H9 (cell line): Measurements from ENCODE around the gene RARB. TPM values are rescaled to one million over a fixed set of nuclear protein-coding genes. Genes with fewer than 3 reads are reported as not detected.

Experiments used
- DNase-seq: peaks from one replicate; pipeline ENCODE4 v3.0.0-alpha.2; 2017
- H2AFZ ChIP-seq: one replicate; pipeline ENCODE4 v1.6.1; 2013; ENCODE audit warnings: mild to moderate bottlenecking, low read length, control low read depth, moderate library complexity
- H2AK5ac ChIP-seq: 2 replicates; pipeline ENCODE4 v1.6.1; 2013; ENCODE audit warnings: low read length, control low read depth, mixed read lengths; ENCODE audit not compliant: insufficient read length
- H2BK120ac ChIP-seq: one replicate; pipeline ENCODE4 v1.6.1; 2013; ENCODE audit warnings: low read depth, mild to moderate bottlenecking, low read length, control low read depth, inconsistent platforms; ENCODE audit not compliant: poor library complexity, severe bottlenecking
- H2BK12ac ChIP-seq: 2 replicates; pipeline ENCODE4 v1.6.1; 2013; ENCODE audit warnings: low read length, control low read depth, mixed read lengths, low read depth; ENCODE audit not compliant: insufficient read length
- H2BK15ac ChIP-seq: 2 replicates; pipeline ENCODE4 v1.6.1; 2013; ENCODE audit warnings: low read depth, low read length, control low read depth
- H2BK20ac ChIP-seq: one replicate; pipeline ENCODE4 v1.6.1; 2013; ENCODE audit warnings: low read depth, mild to moderate bottlenecking, low read length, control low read depth, inconsistent platforms; ENCODE audit not compliant: poor library complexity, severe bottlenecking
- H2BK5ac ChIP-seq: 2 replicates; pipeline ENCODE4 v1.6.1; 2013; ENCODE audit warnings: low read length, control low read depth, mixed read lengths; ENCODE audit not compliant: insufficient read length
- H3K14ac ChIP-seq: 2 replicates; pipeline ENCODE4 v1.6.1; 2013; ENCODE audit warnings: low read length, control low read depth; ENCODE audit not compliant: insufficient read depth
- H3K18ac ChIP-seq: 2 replicates; pipeline ENCODE4 v1.6.1; 2013; ENCODE audit warnings: low read depth, mild to moderate bottlenecking, mixed read lengths, low read length, control low read depth; ENCODE audit not compliant: insufficient read length
- H3K23ac ChIP-seq: 2 replicates; pipeline ENCODE4 v1.6.1; 2013; ENCODE audit warnings: low read length, control low read depth, mixed read lengths, low read depth; ENCODE audit not compliant: insufficient read length
- H3K23me2 ChIP-seq: 2 replicates; pipeline ENCODE4 v1.6.1; 2013; ENCODE audit warnings: low read depth, mild to moderate bottlenecking, mixed read lengths, low read length, control low read depth; ENCODE audit not compliant: insufficient read length, poor library complexity, severe bottlenecking
- H3K27ac ChIP-seq: 2 replicates; pipeline ENCODE4 v1.5.1; 2013; ENCODE audit warnings: low read length, control low read depth, mixed read lengths, low read depth; ENCODE audit not compliant: insufficient read length
- H3K27me3 ChIP-seq: 2 replicates; pipeline ENCODE4 v1.6.1; 2013; ENCODE audit warnings: low read length, control low read depth, inconsistent platforms; ENCODE audit not compliant: insufficient read depth
- H3K4ac ChIP-seq: 2 replicates; pipeline ENCODE4 v1.6.1; 2013; ENCODE audit warnings: low read depth, mild to moderate bottlenecking, control low read depth, inconsistent platforms, low read length, moderate library complexity
- H3K4me1 ChIP-seq: 2 replicates; pipeline ENCODE4 v1.6.1; 2013; ENCODE audit warnings: low read length, control low read depth, inconsistent platforms; ENCODE audit not compliant: insufficient read depth
- H3K4me2 ChIP-seq: 2 replicates; pipeline ENCODE4 v1.6.1; 2013; ENCODE audit warnings: low read length, control low read depth, mixed read lengths; ENCODE audit not compliant: insufficient read length, insufficient read depth
- H3K56ac ChIP-seq: 2 replicates; pipeline ENCODE4 v1.6.1; 2013; ENCODE audit warnings: low read depth, mild to moderate bottlenecking, mixed read lengths, low read length, control low read depth; ENCODE audit not compliant: insufficient read length
- H3K79me1 ChIP-seq: 2 replicates; pipeline ENCODE4 v1.6.1; 2013; ENCODE audit warnings: low read depth, mild to moderate bottlenecking, moderate library complexity, low read length, control low read depth, inconsistent platforms; ENCODE audit not compliant: insufficient read depth, poor library complexity, severe bottlenecking
- H3K79me2 ChIP-seq: 2 replicates; pipeline ENCODE4 v1.6.1; 2013; ENCODE audit warnings: low read length, control low read depth, inconsistent platforms; ENCODE audit not compliant: insufficient read depth
- H3K9ac ChIP-seq: 2 replicates; pipeline ENCODE4 v1.6.1; 2013; ENCODE audit warnings: low read length, control low read depth, mixed read lengths; ENCODE audit not compliant: insufficient read length; ENCODE audit errors: extremely low read depth
- H3K9me3 ChIP-seq: one replicate; pipeline ENCODE4 v1.6.1; 2013; ENCODE audit warnings: low read depth, low read length, inconsistent platforms; ENCODE audit not compliant: control insufficient read depth
- H3T11ph ChIP-seq: one replicate; pipeline ENCODE4 v1.6.1; 2013; ENCODE audit warnings: mild to moderate bottlenecking, low read length, control low read depth, inconsistent platforms
- H4K20me1 ChIP-seq: one replicate; pipeline ENCODE4 v1.6.1; 2013; ENCODE audit not compliant: control insufficient read depth, insufficient read length, insufficient read depth
- H4K5ac ChIP-seq: 2 replicates; pipeline ENCODE4 v1.6.1; 2013; ENCODE audit warnings: low read depth, mild to moderate bottlenecking, mixed read lengths, low read length, control low read depth; ENCODE audit not compliant: insufficient read length
- H4K8ac ChIP-seq: replicated peaks from 2 replicates; pipeline ENCODE4 v1.6.1; 2013; ENCODE audit warnings: low read length, control low read depth, mixed read lengths, low read depth; ENCODE audit not compliant: insufficient read length
- H4K91ac ChIP-seq: 2 replicates; pipeline ENCODE4 v1.6.1; 2013; ENCODE audit warnings: low read depth, mild to moderate bottlenecking, moderate library complexity, mixed read lengths, low read length, control low read depth; ENCODE audit not compliant: insufficient read length
- H3K27ac Mint-ChIP-seq, 3 experiments: 2 replicates in 2 of 3; 3 replicates in 1 of 3; pipeline ENCODE4 v1.8.0; 2020 to 2021; ENCODE audit warnings: mixed read lengths in 3 of 3, mild to moderate bottlenecking in 1 of 3, moderate library complexity in 1 of 3
- H3K27me3 Mint-ChIP-seq: 2 replicates; pipeline ENCODE4 v1.8.0; 2021; ENCODE audit warnings: low read depth, mild to moderate bottlenecking, moderate library complexity, mixed read lengths
- H3K36me3 Mint-ChIP-seq, 3 experiments: 2 replicates in 2 of 3; 3 replicates in 1 of 3; pipeline ENCODE4 v1.8.0; 2020 to 2021; ENCODE audit warnings: low read depth in 3 of 3, mixed read lengths in 3 of 3; ENCODE audit not compliant: insufficient read depth in 1 of 3
- H3K4me1 Mint-ChIP-seq, 2 experiments: 2 replicates each; pipeline ENCODE4 v1.8.0; 2020; ENCODE audit warnings: mixed read lengths in 2 of 2
- H3K4me3 Mint-ChIP-seq, 2 experiments: 2 replicates in 1 of 2; 3 replicates in 1 of 2; pipeline ENCODE4 v1.8.0; 2020 to 2021; ENCODE audit warnings: mild to moderate bottlenecking in 2 of 2, mixed read lengths in 2 of 2, moderate library complexity in 1 of 2
- H3K9me3 Mint-ChIP-seq, 2 experiments: 2 replicates in 1 of 2; 3 replicates in 1 of 2; pipeline ENCODE4 v1.8.0; 2020; ENCODE audit warnings: mild to moderate bottlenecking in 2 of 2, mixed read lengths in 2 of 2, moderate library complexity in 1 of 2
- CTCF ChIP-seq: fragments of 200-600 bp; sonication (generic); conservative IDR thresholded peaks from 3 replicates; pipeline ENCODE4 v1.8.0; 2021; ENCODE audit warnings: antibody characterized with exemption, mild to moderate bottlenecking
- WGBS: extraction: QIAGEN DNeasy Blood & Tissue Kit; methylation state at CpG from one replicate; pipeline ENCODE4 v1.1.7; 2013; ENCODE audit warnings: missing lambda C conversion rate, low lambda C conversion rate, mixed read lengths; ENCODE audit not compliant: insufficient read length; ENCODE audit errors: extremely low coverage; 5-methylcytosine and 5-hydroxymethylcytosine counted together
- total RNA-seq: library from RNA; stranded (reverse); gene quantifications from 2 replicates; pipeline ENCODE4 v1.2.1, GENCODE V29; 2021

Gene RARB
- total RNA-seq, 1 experiment from 2014 or later: 0.22 TPM

DNA sequence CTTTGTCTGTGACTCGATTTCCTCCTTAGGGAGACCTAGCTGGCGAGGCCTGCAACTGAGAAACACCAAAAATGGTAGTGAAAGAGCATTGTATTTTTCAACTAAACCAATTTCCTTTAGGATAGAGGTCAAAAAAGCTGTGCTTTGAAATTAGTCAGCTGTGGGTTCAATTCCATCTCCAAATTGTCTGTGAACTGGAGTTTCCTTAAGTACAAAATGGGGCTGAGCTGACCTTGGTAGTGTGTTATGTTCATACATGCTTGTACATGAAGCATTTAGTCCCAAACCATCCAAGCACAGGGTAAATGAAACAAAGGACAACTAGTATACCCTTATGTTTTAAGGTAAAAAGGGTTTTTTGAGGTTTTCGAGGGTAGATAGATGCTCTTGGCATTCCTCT lies 99.3 kb downstream of the RARB start:
- Histone ChIP-seq H3K4me1 (no peaks in the 10 kb centered on the region), H3K4ac (no peak overlapping the region), H2AK5ac (no peak overlapping the region), H3K79me2 (no peaks in the 10 kb centered on the region), H3K27ac (no peak overlapping the region), H3K27me3 (no peaks in the 10 kb centered on the region), H3K56ac (no peak overlapping the region), H2BK5ac (no peak overlapping the region), H3T11ph (no peak overlapping the region), H2BK120ac (no peak overlapping the region), H3K9ac (no peak overlapping the region), H2AFZ (no peak overlapping the region), H3K79me1 (no peaks in the 10 kb centered on the region), H4K91ac (no peak overlapping the region), H4K20me1 (no peaks in the 10 kb centered on the region), H4K8ac (no peak overlapping the region), H3K4me2 (no peak overlapping the region), H2BK20ac (no peak overlapping the region), H3K18ac (no peak overlapping the region), H3K9me3 (no peaks in the 10 kb centered on the region), H3K23ac (no peak overlapping the region), H4K5ac (no peak overlapping the region), H3K14ac (no peak overlapping the region), H2BK12ac (no peak overlapping the region), H3K23me2 (no peaks in the 10 kb centered on the region), H2BK15ac (no peak overlapping the region)
- Mint-ChIP-seq H3K9me3 (peaks cover 3 to 4% of the 10 kb centered on the region in 2 experiments; a peak in 4 of 5 replicates), H3K4me3 (no peak overlapping the region), H3K27me3 (no peaks in the 10 kb centered on the region; the same call in none of the 2 replicates), H3K36me3 (peaks cover 0 to 7% (median 0%) of the 10 kb centered on the region in 3 experiments; a peak in 3 of 7 replicates), H3K27ac (no peak overlapping the region), H3K4me1 (peaks cover 6 to 8% of the 10 kb centered on the region in 2 experiments)
- WGBS: no CpG with 5 or more reads among the region's 3 CpGs
- no peak for DNase-seq
- no peak for TF ChIP-seq CTCF
